Calu3 (cell line): ENCODE measurements around the gene NUB1. TPM values are rescaled to one million over a fixed set of nuclear protein-coding genes. Genes with fewer than 3 reads are reported as not detected.

ENCODE experiments used
- BruUV-seq: library from RNA; stranded (reverse); fragments of 400-500 nt; replicated peaks from 2 replicates; lab custom pipeline; 2021; lab: Mats Ljungman, UMichigan
- CTCF ChIA-PET: fragments of 300-600 bp; sonication (Branson Sonifier 250); formaldehyde crosslinking; loops from one replicate; lab custom pipeline; 2022; ENCODE audit warnings: antibody characterized with exemption; lab: Charles Lee
- DNase-seq: peaks from one replicate; pipeline ENCODE4 v3.0.0; 2022
- H3K27ac Mint-ChIP-seq: one replicate; pipeline ENCODE4 v1.8.0; 2022; ENCODE audit warnings: mixed read lengths; ENCODE audit not compliant: unreplicated experiment
- H3K27me3 Mint-ChIP-seq: one replicate; pipeline ENCODE4 v1.8.0; 2022; ENCODE audit warnings: mixed read lengths; ENCODE audit not compliant: unreplicated experiment
- H3K36me3 Mint-ChIP-seq: one replicate; pipeline ENCODE4 v1.8.0; 2022; ENCODE audit warnings: mild to moderate bottlenecking, moderate library complexity, mixed read lengths; ENCODE audit not compliant: insufficient read depth, unreplicated experiment
- H3K4me1 Mint-ChIP-seq: one replicate; pipeline ENCODE4 v1.8.0; 2022; ENCODE audit warnings: mild to moderate bottlenecking, low read depth, mixed read lengths; ENCODE audit not compliant: unreplicated experiment
- H3K4me3 Mint-ChIP-seq: one replicate; pipeline ENCODE4 v1.8.0; 2022; ENCODE audit warnings: mild to moderate bottlenecking, low read depth, moderate library complexity, mixed read lengths; ENCODE audit not compliant: unreplicated experiment
- H3K9me3 Mint-ChIP-seq: one replicate; pipeline ENCODE4 v1.8.0; 2022; ENCODE audit warnings: low read depth, mixed read lengths; ENCODE audit not compliant: unreplicated experiment
- intact Hi-C: fragments of 100-400 bp; cut with micrococcal nuclease; formaldehyde crosslinking; loops from one replicate; pipeline ENCODE4 v1.10.0; 2022; ENCODE audit not compliant: unreplicated experiment
- total RNA-seq: library from RNA; stranded (reverse); gene quantifications from 2 replicates; pipeline ENCODE4 v1.2.3, GENCODE V29; 2022
- TF ChIP-seq, protein P1 (sequence below): fragments of 200-600 bp; IDR thresholded peaks from one replicate; pipeline ENCODE4 v1.8.0; 2022; ENCODE audit warnings: antibody characterized with exemption; ENCODE audit not compliant: unreplicated experiment

Gene NUB1
- total RNA-seq, 1 experiment from 2014 or later: 56.2 TPM

- H3K4me3 Mint-ChIP-seq: no peak overlapping the region
- CTCF ChIA-PET: interaction anchor here (0.9 kb wide), 1 partner anchor 10 kb away, joined by 3 read pairs; no protein-coding TSS in a partner anchor
- TF ChIP-seq, protein P1, sequence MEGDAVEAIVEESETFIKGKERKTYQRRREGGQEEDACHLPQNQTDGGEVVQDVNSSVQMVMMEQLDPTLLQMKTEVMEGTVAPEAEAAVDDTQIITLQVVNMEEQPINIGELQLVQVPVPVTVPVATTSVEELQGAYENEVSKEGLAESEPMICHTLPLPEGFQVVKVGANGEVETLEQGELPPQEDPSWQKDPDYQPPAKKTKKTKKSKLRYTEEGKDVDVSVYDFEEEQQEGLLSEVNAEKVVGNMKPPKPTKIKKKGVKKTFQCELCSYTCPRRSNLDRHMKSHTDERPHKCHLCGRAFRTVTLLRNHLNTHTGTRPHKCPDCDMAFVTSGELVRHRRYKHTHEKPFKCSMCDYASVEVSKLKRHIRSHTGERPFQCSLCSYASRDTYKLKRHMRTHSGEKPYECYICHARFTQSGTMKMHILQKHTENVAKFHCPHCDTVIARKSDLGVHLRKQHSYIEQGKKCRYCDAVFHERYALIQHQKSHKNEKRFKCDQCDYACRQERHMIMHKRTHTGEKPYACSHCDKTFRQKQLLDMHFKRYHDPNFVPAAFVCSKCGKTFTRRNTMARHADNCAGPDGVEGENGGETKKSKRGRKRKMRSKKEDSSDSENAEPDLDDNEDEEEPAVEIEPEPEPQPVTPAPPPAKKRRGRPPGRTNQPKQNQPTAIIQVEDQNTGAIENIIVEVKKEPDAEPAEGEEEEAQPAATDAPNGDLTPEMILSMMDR: no peak
- H3K27ac Mint-ChIP-seq: no peak overlapping the region
- no peak for DNase-seq
- no peaks in the 10 kb centered on the region for H3K27me3 Mint-ChIP-seq
- intact Hi-C loops: no loop called here
- peaks cover 14% of the 10 kb centered on the region for H3K4me1 Mint-ChIP-seq
- BruUV-seq: no TSS peak
- H3K9me3 Mint-ChIP-seq: no peaks in the 10 kb centered on the region
- peaks cover 28% of the 10 kb centered on the region for H3K36me3 Mint-ChIP-seq
These were observed 1.8 kb upstream of the NUB1 start for GRCh38 chr7:151339651-151340382.

DNA sequence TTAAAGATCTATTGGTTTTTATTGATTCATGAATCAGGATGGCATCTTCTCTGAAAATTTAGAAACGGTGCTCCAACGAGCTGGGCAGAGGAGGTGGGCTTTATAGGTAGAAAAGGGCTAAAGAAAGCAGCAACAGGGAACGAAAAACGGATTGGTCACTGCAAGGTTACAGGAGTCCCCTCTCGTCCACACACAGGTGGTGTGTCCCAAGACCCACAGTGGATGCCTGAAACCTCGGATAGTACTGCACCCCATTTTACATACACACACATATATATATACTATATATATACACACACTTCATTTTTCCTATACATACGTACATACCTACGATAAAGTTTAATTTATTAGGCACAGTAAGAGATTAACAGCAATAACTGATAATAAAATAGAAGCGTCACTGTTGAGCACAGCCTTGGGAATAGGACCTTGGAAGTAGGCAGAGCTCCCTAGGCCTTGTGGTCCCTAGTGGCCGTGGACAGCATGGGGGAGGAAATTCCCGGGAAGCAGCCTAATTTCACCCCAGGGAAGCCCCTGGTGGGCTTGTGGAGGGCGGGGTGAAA is 737 bp upstream of the NUB1 start:
- BruUV-seq: no TSS peak
- H3K27me3 Mint-ChIP-seq: no peaks in the 10 kb centered on the region
- TF ChIP-seq, protein P1: no peak
- H3K36me3 Mint-ChIP-seq: peaks cover 31% of the 10 kb centered on the region
- H3K4me3 Mint-ChIP-seq: peak overlapping the region; percentile 70
- intact Hi-C loops: no loop called here
- H3K27ac Mint-ChIP-seq: no peak overlapping the region
- no peaks in the 10 kb centered on the region for H3K9me3 Mint-ChIP-seq
- CTCF ChIA-PET: interaction anchor here (0.7 to 1.7 kb wide), 5 partner anchors 12 to 42 kb away, joined by 3 to 7 read pairs (median 4); no protein-coding TSS in a partner anchor
- peaks cover 9% of the 10 kb centered on the region for H3K4me1 Mint-ChIP-seq
- no peak for DNase-seq

DNA sequence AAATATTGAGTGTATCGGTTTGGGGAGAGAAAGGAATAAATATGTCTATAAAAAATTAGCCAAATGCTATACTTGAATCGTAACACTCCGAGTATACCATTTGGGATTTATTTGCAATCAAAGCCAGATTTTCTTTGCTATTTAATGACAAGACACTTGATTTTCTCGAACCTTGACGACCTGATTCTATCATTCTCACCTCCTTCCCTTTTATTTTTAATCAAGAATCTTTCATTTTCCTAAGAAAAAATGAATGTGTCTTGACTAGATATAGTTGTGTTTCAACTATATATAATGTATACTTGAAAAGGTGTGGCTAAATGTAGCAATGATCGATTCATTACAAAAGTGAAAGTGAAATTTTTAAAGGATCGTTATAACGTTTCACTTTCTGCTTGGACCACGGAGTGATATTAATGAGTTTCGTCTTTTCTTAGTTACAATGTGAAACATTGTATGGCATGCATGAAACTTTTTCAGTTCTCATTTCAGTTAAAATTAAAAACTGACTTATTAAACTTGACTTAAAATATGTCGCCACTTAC is 562 bp downstream of the NUB1 start:
- intact Hi-C loops: no loop called here
- DNase-seq: no peak
- BruUV-seq: TSS peak; percentile 68
- Mint-ChIP-seq H3K27ac (no peak overlapping the region), H3K4me3 (peak overlapping the region; percentile 70), H3K4me1 (peaks cover 14% of the 10 kb centered on the region), H3K9me3 (no peaks in the 10 kb centered on the region), H3K27me3 (no peaks in the 10 kb centered on the region), H3K36me3 (peaks cover 32% of the 10 kb centered on the region)
- TF ChIP-seq, protein P1: no peak
- CTCF ChIA-PET: interaction anchor here (0.9 to 1.7 kb wide), 4 partner anchors 8 to 32 kb away, joined by 3 to 7 read pairs (median 4); no protein-coding TSS in a partner anchor

GRCh38 chr7:151342811-151343210 is 1.2 kb downstream of the NUB1 start:
- BruUV-seq: no TSS peak
- TF ChIP-seq, protein P1: no peak
- H3K4me3 Mint-ChIP-seq: peak overlapping the region; percentile 70

More at GRCh38 chr7:151342811-151343210, 1.2 kb downstream of the NUB1 start:
- DNase-seq: peak; percentile 7
- Mint-ChIP-seq H3K36me3 (peaks cover 32% of the 10 kb centered on the region), H3K27me3 (no peaks in the 10 kb centered on the region), H3K27ac (no peak overlapping the region), H3K9me3 (no peaks in the 10 kb centered on the region), H3K4me1 (peaks cover 14% of the 10 kb centered on the region)
- CTCF ChIA-PET: interaction anchor here (1.7 kb wide), 2 partner anchors 28 to 33 kb away, joined by 4 to 7 read pairs; no protein-coding TSS in a partner anchor
- intact Hi-C loops: no loop called here
